HepG2 (cell line): ENCODE measurements around the gene MARF1. TPM values are rescaled to one million over a fixed set of nuclear protein-coding genes. Genes with fewer than 3 reads are reported as not detected.
A peak's percentile ranks its signal among the peaks of the same experiment; 100 is the strongest.

Experiments used
- DZIP1 ChIP-seq: sonication (generic); formaldehyde crosslinking; IDR thresholded peaks from 2 replicates; pipeline ENCODE4 v1.5.0; 2020; ENCODE audit warnings: mild to moderate bottlenecking, missing genetic modification reagents
- ELF1 ChIP-seq: sonication (generic); formaldehyde crosslinking; IDR thresholded peaks from 2 replicates; pipeline ENCODE4 v1.4.0; 2020; ENCODE audit warnings: missing genetic modification reagents
- ETV6 ChIP-seq: sonication (generic); formaldehyde crosslinking; conservative IDR thresholded peaks from 2 replicates; pipeline ENCODE4 v1.4.0; 2020; ENCODE audit warnings: missing genetic modification reagents
- HMG20B ChIP-seq: conservative IDR thresholded peaks from 2 replicates; pipeline ENCODE4 v1.6.1; 2016; ENCODE audit warnings: missing genetic modification reagents, missing compliant biosample characterization
- HMGXB3 ChIP-seq: sonication (generic); formaldehyde crosslinking; IDR thresholded peaks from 2 replicates; pipeline ENCODE4 v1.4.0; 2020; ENCODE audit warnings: missing genetic modification reagents, borderline replicate concordance
- HOXA3 ChIP-seq: sonication (generic); formaldehyde crosslinking; IDR thresholded peaks from 2 replicates; pipeline ENCODE4 v1.5.0; 2020; ENCODE audit warnings: missing genetic modification reagents
- KLF6 ChIP-seq: IDR thresholded peaks from 2 replicates; pipeline ENCODE4 v1.8.0; 2016; ENCODE audit warnings: missing biosample characterization, missing genetic modification reagents
- MTA3 ChIP-seq: sonication (generic); formaldehyde crosslinking; IDR thresholded peaks from 2 replicates; pipeline ENCODE4 v1.4.0; 2020; ENCODE audit warnings: missing genetic modification reagents
- NCOR1 ChIP-seq: fragments of 200-600 bp; sonication (generic); IDR thresholded peaks from 2 replicates; pipeline ENCODE4 v1.7.0; 2017; ENCODE audit warnings: antibody characterized with exemption, low read length, borderline replicate concordance
- NPAS2 ChIP-seq: sonication (generic); formaldehyde crosslinking; IDR thresholded peaks from 2 replicates; pipeline ENCODE4 v1.8.0; 2022; ENCODE audit warnings: mild to moderate bottlenecking, missing genetic modification reagents, borderline replicate concordance
- SIN3B ChIP-seq: fragments of 150-350 bp; IDR thresholded peaks from 2 replicates; pipeline ENCODE4 v1.6.1; 2014; ENCODE audit warnings: low read length
- TCF7 ChIP-seq: sonication (generic); IDR thresholded peaks from 2 replicates; pipeline ENCODE4 v1.6.1; 2016; ENCODE audit warnings: antibody characterized with exemption, low read depth
- ZC3H13 ChIP-seq: sonication (generic); formaldehyde crosslinking; IDR thresholded peaks from 2 replicates; pipeline ENCODE4 v1.8.1; 2023; ENCODE audit warnings: mild to moderate bottlenecking, missing genetic modification reagents, moderate library complexity
- ZNF562 ChIP-seq: sonication (generic); formaldehyde crosslinking; IDR thresholded peaks from 2 replicates; pipeline ENCODE4 v1.8.0; 2022; ENCODE audit warnings: missing genetic modification reagents, borderline replicate concordance
- ZNF670 ChIP-seq: sonication (generic); formaldehyde crosslinking; IDR thresholded peaks from 2 replicates; pipeline ENCODE4 v1.8.0; 2022; ENCODE audit warnings: mild to moderate bottlenecking, missing genetic modification reagents, borderline replicate concordance
- ZNF672 ChIP-seq: sonication (generic); formaldehyde crosslinking; IDR thresholded peaks from 2 replicates; pipeline ENCODE4 v1.8.1; 2022; ENCODE audit warnings: missing genetic modification reagents
- polyA plus RNA-seq, 8 experiments: library from polyadenylated mRNA; depleted of rRNA in 3 of 8; stranded (reverse) in 7 of 8; unstranded in 1 of 8; fragments of >200 nt; fragmentation: Illumina TruSeq in 4 of 8; extraction: Trizol in 4 of 8; gene quantifications; 2 replicates each; pipeline versions ENCODE4 v1.2.1 to v1.2.3, GENCODE V29; 2011 to 2016; ENCODE audit warnings: low read depth in 4 of 8, missing spikeins in 1 of 8, mixed read lengths in 1 of 8; ENCODE audit not compliant: insufficient read depth in 1 of 8
- total RNA-seq, 5 experiments: library from RNA; depleted of rRNA; stranded (reverse); fragments of >200 nt; fragmentation: Illumina TruSeq; extraction: Trizol; gene quantifications; 2 replicates each; pipeline ENCODE4 v1.2.3, GENCODE V29; 2016; ENCODE audit warnings: low read depth in 1 of 5
- TF ChIP-seq, protein P1 (sequence below): IDR thresholded peaks from 2 replicates; pipeline ENCODE4 v1.6.1; 2016; ENCODE audit warnings: low read depth
- TF ChIP-seq, protein P2 (sequence below): sonication (generic); formaldehyde crosslinking; IDR thresholded peaks from 2 replicates; pipeline ENCODE4 v1.4.0; 2020; ENCODE audit warnings: missing genetic modification reagents

Gene MARF1
- total and polyA plus RNA-seq, 2 of the 13 experiments (the other 11 are each of a cell fraction or from before 2014, with no cell fraction given) = 8.7 to 20.7 TPM

GRCh38 chr16:15607700-15608396, 35.1 kb downstream of the MARF1 start (continued):
- TF ChIP-seq ZNF670 (CRISPR knock-in tag) (no peak), ELF1 (no peak), ZNF562 (CRISPR knock-in tag) (no peak), TCF7 (no peak), NCOR1 (no peak), ZC3H13 (CRISPR knock-in tag) (no peak), HOXA3 (peak; percentile 72), HMGXB3 (no peak), SIN3B (no peak), MTA3 (CRISPR knock-in tag) (no peak), ZNF672 (CRISPR knock-in tag) (no peak), ETV6 (CRISPR knock-in tag) (no peak), DZIP1 (CRISPR knock-in tag) (no peak), KLF6 (CRISPR knock-in tag) (no peak), NPAS2 (CRISPR knock-in tag) (no peak), HMG20B (CRISPR knock-in tag) (no peak)
- TF ChIP-seq, protein P1, sequence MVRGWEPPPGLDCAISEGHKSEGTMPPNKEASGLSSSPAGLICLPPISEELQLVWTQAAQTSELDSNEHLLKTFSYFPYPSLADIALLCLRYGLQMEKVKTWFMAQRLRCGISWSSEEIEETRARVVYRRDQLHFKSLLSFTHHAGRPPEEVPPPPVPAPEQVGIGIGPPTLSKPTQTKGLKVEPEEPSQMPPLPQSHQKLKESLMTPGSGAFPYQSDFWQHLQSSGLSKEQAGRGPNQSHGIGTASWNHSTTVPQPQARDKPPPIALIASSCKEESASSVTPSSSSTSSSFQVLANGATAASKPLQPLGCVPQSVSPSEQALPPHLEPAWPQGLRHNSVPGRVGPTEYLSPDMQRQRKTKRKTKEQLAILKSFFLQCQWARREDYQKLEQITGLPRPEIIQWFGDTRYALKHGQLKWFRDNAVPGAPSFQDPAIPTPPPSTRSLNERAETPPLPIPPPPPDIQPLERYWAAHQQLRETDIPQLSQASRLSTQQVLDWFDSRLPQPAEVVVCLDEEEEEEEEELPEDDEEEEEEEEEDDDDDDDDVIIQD (CRISPR knock-in tag) = no peak
- TF ChIP-seq, protein P2, sequence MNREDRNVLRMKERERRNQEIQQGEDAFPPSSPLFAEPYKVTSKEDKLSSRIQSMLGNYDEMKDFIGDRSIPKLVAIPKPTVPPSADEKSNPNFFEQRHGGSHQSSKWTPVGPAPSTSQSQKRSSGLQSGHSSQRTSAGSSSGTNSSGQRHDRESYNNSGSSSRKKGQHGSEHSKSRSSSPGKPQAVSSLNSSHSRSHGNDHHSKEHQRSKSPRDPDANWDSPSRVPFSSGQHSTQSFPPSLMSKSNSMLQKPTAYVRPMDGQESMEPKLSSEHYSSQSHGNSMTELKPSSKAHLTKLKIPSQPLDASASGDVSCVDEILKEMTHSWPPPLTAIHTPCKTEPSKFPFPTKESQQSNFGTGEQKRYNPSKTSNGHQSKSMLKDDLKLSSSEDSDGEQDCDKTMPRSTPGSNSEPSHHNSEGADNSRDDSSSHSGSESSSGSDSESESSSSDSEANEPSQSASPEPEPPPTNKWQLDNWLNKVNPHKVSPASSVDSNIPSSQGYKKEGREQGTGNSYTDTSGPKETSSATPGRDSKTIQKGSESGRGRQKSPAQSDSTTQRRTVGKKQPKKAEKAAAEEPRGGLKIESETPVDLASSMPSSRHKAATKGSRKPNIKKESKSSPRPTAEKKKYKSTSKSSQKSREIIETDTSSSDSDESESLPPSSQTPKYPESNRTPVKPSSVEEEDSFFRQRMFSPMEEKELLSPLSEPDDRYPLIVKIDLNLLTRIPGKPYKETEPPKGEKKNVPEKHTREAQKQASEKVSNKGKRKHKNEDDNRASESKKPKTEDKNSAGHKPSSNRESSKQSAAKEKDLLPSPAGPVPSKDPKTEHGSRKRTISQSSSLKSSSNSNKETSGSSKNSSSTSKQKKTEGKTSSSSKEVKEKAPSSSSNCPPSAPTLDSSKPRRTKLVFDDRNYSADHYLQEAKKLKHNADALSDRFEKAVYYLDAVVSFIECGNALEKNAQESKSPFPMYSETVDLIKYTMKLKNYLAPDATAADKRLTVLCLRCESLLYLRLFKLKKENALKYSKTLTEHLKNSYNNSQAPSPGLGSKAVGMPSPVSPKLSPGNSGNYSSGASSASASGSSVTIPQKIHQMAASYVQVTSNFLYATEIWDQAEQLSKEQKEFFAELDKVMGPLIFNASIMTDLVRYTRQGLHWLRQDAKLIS (CRISPR knock-in tag) = no peak
